ENCODE data around the gene PITPNM2. TPM values are rescaled to one million over a fixed set of nuclear protein-coding genes. Genes with fewer than 3 reads are reported as not detected.
"Not testable (repeated sequence)": the region's sequence is repeated elsewhere in the genome, so short reads cannot be mapped to it uniquely, and the experiment has no call there.

PITPNM2 gene
- total RNA-seq, 2 experiments from 2014 or later: 0.42 to 0.73 TPM

DNA sequence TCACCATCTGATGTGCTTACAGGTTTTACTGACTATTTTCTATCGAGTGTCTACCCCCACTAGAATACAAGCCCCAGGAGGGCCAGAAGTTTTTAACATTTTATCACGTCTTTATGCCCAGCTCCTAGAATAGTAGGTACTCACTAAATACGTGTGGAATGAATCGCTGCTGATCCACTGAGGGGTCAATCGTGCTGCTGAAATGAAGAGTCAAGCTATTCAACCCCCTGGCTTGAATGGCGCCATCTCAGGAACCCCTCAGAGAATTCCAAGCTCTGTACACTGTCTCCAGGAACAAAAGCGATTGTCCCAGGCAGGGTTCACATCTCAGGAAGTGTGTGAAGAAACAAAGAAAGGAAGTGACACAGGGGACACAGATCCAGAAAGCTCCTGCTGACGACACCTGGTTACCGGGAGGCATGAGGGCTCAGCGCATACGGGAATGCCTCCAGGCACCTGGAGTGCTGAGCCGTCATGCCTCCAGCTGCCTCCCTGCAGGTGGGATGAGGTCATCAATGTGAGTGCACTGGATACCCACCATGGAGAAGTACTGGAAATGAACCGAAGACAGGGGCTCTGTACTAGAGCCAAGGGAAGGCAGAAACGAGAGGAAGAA, 45.6 kb downstream of the PITPNM2 start:
- intact Hi-C loops (cut with micrococcal nuclease; ENCODE audit: unreplicated experiment): no loop called here
- no peak for DNase-seq (ENCODE audit: low spot score)
- H3K79me2 ChIP-seq (ENCODE audit: insufficient read depth, low read depth, low read length): no peaks in the 10 kb centered on the region
- H3K36me3 ChIP-seq (ENCODE audit: insufficient read depth, low read length): no peaks in the 10 kb centered on the region
- CTCF ChIA-PET (ENCODE audit: unreplicated experiment): no interaction called here
- POLR2A ChIA-PET: interaction anchor here (1.7 kb wide), 1 partner anchor 9 kb away, joined by 6 read pairs; no protein-coding TSS in a partner anchor
- H2AFZ ChIP-seq (ENCODE audit: low read length): no peak overlapping the region
- H4K20me1 ChIP-seq (ENCODE audit: insufficient read depth, low read length): no peaks in the 10 kb centered on the region
- TF ChIP-seq, protein P1, sequence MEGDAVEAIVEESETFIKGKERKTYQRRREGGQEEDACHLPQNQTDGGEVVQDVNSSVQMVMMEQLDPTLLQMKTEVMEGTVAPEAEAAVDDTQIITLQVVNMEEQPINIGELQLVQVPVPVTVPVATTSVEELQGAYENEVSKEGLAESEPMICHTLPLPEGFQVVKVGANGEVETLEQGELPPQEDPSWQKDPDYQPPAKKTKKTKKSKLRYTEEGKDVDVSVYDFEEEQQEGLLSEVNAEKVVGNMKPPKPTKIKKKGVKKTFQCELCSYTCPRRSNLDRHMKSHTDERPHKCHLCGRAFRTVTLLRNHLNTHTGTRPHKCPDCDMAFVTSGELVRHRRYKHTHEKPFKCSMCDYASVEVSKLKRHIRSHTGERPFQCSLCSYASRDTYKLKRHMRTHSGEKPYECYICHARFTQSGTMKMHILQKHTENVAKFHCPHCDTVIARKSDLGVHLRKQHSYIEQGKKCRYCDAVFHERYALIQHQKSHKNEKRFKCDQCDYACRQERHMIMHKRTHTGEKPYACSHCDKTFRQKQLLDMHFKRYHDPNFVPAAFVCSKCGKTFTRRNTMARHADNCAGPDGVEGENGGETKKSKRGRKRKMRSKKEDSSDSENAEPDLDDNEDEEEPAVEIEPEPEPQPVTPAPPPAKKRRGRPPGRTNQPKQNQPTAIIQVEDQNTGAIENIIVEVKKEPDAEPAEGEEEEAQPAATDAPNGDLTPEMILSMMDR (conservative IDR thresholded peaks at IDR 0.05; ENCODE audit: low read length): no peak
- no peak for TF ChIP-seq EZH2phosphoT487 (IDR thresholded peaks at IDR 0.05; ENCODE audit: borderline replicate concordance, low read depth, low read length)
- peaks cover 10% of the 10 kb centered on the region for H3K4me1 ChIP-seq (ENCODE audit: insufficient read depth, low read length, poor library complexity, severe bottlenecking)
- H3K9me2 ChIP-seq (ENCODE audit: insufficient read depth, low read length): no peaks in the 10 kb centered on the region
- no peak overlapping the region for H3K4me2 ChIP-seq (ENCODE audit: low read length)
- no peak overlapping the region for H3K27ac ChIP-seq (ENCODE audit: low read depth, low read length, poor library complexity, severe bottlenecking)
- no TSS peak for BruUV-seq (replicated peaks)
- H3K9me3 ChIP-seq (ENCODE audit: low read length): no peaks in the 10 kb centered on the region
- H3K4me3 ChIP-seq (ENCODE audit: low read depth, low read length, poor library complexity, severe bottlenecking): no peak overlapping the region

DNA sequence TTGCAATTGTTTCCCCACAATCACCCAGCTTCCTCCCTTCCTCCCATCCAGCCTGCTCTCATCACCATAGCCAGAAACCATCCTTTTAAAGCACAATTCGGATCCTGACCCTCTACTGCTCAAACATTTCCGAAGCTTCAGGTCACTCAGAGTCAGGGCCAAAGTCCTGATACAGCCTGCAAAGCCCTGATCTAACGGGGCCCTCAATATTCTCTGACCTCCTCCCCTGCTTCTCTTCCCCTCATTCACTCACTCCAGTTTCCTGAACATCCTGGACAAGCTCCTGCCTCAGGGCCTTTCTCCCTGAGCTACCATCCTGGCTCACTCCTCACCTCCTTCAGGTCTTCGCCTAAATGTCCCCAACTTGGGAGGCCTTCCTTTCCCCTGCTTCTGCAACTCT, 46.1 kb downstream of the PITPNM2 start:
- POLR2A ChIA-PET: interaction anchor here (0.6 to 1.7 kb wide), 2 partner anchors 9 to 117 kb away, joined by 3 to 6 read pairs; no protein-coding TSS in a partner anchor
- H3K4me2 ChIP-seq (ENCODE audit: low read length): no peak overlapping the region
- peaks cover 10% of the 10 kb centered on the region for H3K4me1 ChIP-seq (ENCODE audit: insufficient read depth, low read length, poor library complexity, severe bottlenecking)

DNA sequence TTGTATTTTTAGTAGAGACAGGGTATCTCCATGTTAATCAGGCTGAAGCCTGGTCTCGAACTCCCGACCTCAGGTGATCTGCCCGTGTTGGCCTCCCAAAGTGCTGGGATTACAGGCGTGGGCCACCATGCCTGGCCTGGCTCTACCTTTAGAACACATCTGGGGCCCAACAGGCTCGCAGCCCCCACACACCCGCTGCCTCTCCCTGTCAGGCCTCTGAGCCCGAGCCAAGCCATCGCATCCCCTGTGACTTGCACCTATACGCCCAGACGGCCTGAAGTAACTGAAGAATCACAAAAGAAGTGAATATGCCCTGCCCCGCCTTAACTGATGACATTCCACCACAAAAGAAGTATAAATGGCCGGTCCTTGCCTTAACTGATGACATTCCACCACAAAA, 46.8 kb downstream of the PITPNM2 start:
- H3K4me1 ChIP-seq (ENCODE audit: insufficient read depth, low read length, poor library complexity, severe bottlenecking); DNase-seq (ENCODE audit: low spot score); intact Hi-C loops (cut with micrococcal nuclease; ENCODE audit: unreplicated experiment); H3K27ac ChIP-seq (ENCODE audit: low read depth, low read length, poor library complexity, severe bottlenecking); H3K36me3 ChIP-seq (ENCODE audit: insufficient read depth, low read length); H3K79me2 ChIP-seq (ENCODE audit: insufficient read depth, low read depth, low read length); H3K9me3 ChIP-seq (ENCODE audit: low read length); H3K4me3 ChIP-seq (ENCODE audit: low read depth, low read length, poor library complexity, severe bottlenecking); H3K9me2 ChIP-seq (ENCODE audit: insufficient read depth, low read length); H2AFZ ChIP-seq (ENCODE audit: low read length); BruUV-seq (replicated peaks); H3K4me2 ChIP-seq (ENCODE audit: low read length); H4K20me1 ChIP-seq (ENCODE audit: insufficient read depth, low read length): not testable (repeated sequence)
- ChIA-PET POLR2A (interaction anchor here (0.6 to 1.7 kb wide), 3 partner anchors 10 to 118 kb away, joined by 3 to 7 read pairs (median 6); no protein-coding TSS in a partner anchor), CTCF (ENCODE audit: unreplicated experiment) (interaction anchor here (0.6 kb wide), 1 partner anchor 48 kb away, joined by 3 read pairs; no protein-coding TSS in a partner anchor)

More for the DNA sequence above, 46.1 kb downstream of the PITPNM2 start:
- intact Hi-C loops (cut with micrococcal nuclease; ENCODE audit: unreplicated experiment): no loop called here
- CTCF ChIA-PET (ENCODE audit: unreplicated experiment): interaction anchor here (0.6 kb wide), 1 partner anchor 49 kb away, joined by 3 read pairs; no protein-coding TSS in a partner anchor
- Histone ChIP-seq H3K9me3 (ENCODE audit: low read length) (no peaks in the 10 kb centered on the region), H3K4me3 (ENCODE audit: low read depth, low read length, poor library complexity, severe bottlenecking) (no peak overlapping the region), H3K9me2 (ENCODE audit: insufficient read depth, low read length) (no peaks in the 10 kb centered on the region), H2AFZ (ENCODE audit: low read length) (no peak overlapping the region), H4K20me1 (ENCODE audit: insufficient read depth, low read length) (no peaks in the 10 kb centered on the region), H3K79me2 (ENCODE audit: insufficient read depth, low read depth, low read length) (no peaks in the 10 kb centered on the region), H3K27ac (ENCODE audit: low read depth, low read length, poor library complexity, severe bottlenecking) (no peak overlapping the region), H3K36me3 (ENCODE audit: insufficient read depth, low read length) (no peaks in the 10 kb centered on the region)
- no peak for DNase-seq (ENCODE audit: low spot score)
- BruUV-seq (replicated peaks): no TSS peak
- TF ChIP-seq, protein P1 (conservative IDR thresholded peaks at IDR 0.05; ENCODE audit: low read length): no peak
- TF ChIP-seq EZH2phosphoT487 (IDR thresholded peaks at IDR 0.05; ENCODE audit: borderline replicate concordance, low read depth, low read length): no peak

Measured in OCI-LY7 (cell line).